ENCODE results near the gene ZNF148.

GRCh38 chr3:125317761-125318160, 57.4 kb downstream of the ZNF148 start:
- no peak for TF ChIP-seq CTCF (IDR thresholded peaks at IDR 0.05)
- no peak for TF ChIP-seq ZFX (IDR thresholded peaks at IDR 0.05; ENCODE audit: borderline replicate concordance)

All from 22Rv1 (cell line).